ENCODE data around the gene CEP57. TPM values are rescaled to one million over a fixed set of nuclear protein-coding genes. Genes with fewer than 3 reads are reported as not detected.

The CEP57 gene
- total RNA-seq = 5.4 TPM

DNA sequence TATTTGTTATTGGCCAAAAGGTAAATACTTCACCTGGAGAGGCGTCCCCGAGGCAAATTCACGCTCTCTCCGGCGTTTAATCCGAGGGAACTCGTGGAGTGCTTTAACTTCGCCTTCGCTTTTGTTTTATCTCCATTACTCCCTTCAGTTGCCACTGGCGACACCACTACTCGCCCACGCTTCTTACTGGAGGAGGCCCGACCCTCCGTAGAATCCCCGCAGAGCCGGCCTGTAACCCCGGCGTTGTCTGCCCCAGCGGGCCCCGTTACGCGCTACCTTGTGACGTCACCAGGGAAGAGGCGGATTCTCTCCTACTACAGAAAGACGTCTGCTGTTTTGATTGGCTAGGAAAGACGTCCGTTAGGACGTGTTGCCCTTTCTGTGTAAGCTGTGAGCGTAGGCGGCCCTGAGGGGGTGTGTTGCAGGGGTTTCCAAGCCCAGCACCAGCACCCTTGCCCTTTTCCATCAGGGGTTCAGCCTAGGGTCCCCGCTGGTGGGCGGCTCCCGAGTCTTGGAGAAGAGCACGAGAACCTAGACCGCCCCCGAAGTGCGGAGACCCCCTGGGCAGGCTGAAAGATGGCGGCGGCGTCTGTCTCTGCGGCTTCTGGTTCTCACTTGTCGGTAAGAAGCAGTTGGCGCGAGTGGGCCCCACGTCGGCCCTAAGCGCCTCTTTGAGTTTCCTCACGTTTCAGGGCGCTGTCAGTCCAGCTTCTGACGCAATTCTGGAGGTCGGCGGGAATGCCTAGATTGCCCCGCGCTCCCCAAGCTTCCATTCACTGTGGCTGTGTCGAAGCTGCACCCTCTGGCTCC is at the start of gene CEP57:
CEP57 (plus strand) TSS at position 376 of the 810 bp plus-strand sequence; CDS start at position 577, 201 bp downstream.
- intact Hi-C loops (cut with DNase I) = loop anchor here (1.0 kb wide), 1 partner anchor 723 kb away; no protein-coding TSS in a partner anchor

DNA sequence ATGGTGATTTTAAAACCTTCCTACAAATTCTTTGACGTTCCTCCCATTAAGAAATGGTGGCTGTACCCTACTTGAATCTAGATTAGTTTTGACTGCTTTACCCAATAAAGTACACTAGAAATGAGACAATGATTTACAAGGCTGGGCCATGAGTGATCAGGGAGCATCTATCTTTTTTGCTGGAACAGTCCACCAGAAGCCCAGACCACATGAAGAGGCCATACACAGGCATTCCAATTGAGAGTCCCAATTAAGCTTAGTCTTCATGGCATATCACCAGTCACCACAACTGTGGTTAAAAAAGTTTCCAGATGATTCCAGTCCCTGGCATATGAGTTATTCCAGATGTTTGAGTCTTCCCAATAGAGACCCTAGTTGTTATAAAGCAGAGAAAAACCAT is 40.2 kb upstream of the CEP57 start:
- intact Hi-C loops (cut with DNase I) = no loop called here

More for the DNA sequence above, at the start of gene CEP57:
- Histone ChIP-seq H3K9me3 (no peaks in the 10 kb centered on the region), H3K4me1 (peaks cover 0 to 22% of the 10 kb centered on the region in 2 donors), H3K4me3 (peak within 1 kb of the TSS; percentile 95 to 98), H3K27me3 (no peaks in the 10 kb centered on the region), H3K36me3 (peaks cover 9 to 14% of the 10 kb centered on the region in 2 donors), H3K27ac (peak within 1 kb of the TSS; percentile 91 to 100)
- TF ChIP-seq CTCF (IDR thresholded peaks at IDR 0.05) = no peak
- peak; percentile 86 to 99 for DNase-seq (ENCODE audit: low spot score in 2 of 2)

DNA sequence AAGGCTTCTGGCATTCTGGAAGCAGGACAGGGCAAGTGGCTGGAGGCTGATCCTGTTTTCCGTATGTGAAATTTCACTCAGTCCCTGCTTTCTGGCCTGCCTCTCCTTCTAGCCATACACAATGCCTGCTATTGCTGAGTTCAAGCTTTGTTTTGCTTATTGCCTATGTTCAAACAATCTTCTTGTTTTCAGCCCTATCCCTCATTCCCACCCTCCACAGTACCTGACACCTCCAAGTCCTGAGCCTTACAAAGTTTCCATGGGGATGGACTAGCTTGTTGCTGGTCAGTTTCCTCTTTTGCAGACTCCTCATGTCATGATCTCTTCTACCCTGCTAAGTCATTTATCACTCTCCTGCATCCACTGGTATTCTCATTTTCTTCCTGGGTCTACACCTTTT is 38.8 kb upstream of the CEP57 start:
- Histone ChIP-seq H3K36me3 (no peaks in the 10 kb centered on the region), H3K9me3 (no peaks in the 10 kb centered on the region), H3K4me3 (no peak overlapping the region), H3K27me3 (no peaks in the 10 kb centered on the region), H3K4me1 (no peaks in the 10 kb centered on the region), H3K27ac (no peak overlapping the region)
- no peak for DNase-seq (ENCODE audit: low spot score in 2 of 2)
- no peak for TF ChIP-seq CTCF (IDR thresholded peaks at IDR 0.05)
- intact Hi-C loops (cut with DNase I) = no loop called here

More for the DNA sequence above, 40.2 kb upstream of the CEP57 start:
- DNase-seq (ENCODE audit: low spot score in 2 of 2) = no peak
- Histone ChIP-seq H3K36me3 (no peaks in the 10 kb centered on the region), H3K27me3 (no peaks in the 10 kb centered on the region), H3K4me1 (no peaks in the 10 kb centered on the region), H3K27ac (no peak overlapping the region), H3K4me3 (no peak overlapping the region), H3K9me3 (no peaks in the 10 kb centered on the region)
- TF ChIP-seq CTCF (IDR thresholded peaks at IDR 0.05) = no peak

- no peaks in the 10 kb centered on the region for H3K36me3 ChIP-seq
- TF ChIP-seq CTCF (IDR thresholded peaks at IDR 0.05) = no peak
- no peaks in the 10 kb centered on the region for H3K27me3 ChIP-seq
- H3K4me3 ChIP-seq = no peak overlapping the region
- intact Hi-C loops (cut with DNase I) = loop anchor here (5.0 kb wide), 2 partner anchors 54 to 789 kb away; partner anchors contain the start of genes CWC15 and KDM4D
- H3K4me1 ChIP-seq = no peaks in the 10 kb centered on the region
- H3K27ac ChIP-seq = no peak overlapping the region
- DNase-seq (ENCODE audit: low spot score in 2 of 2) = no peak
- H3K9me3 ChIP-seq = no peaks in the 10 kb centered on the region
These were observed 29.4 kb upstream of the CEP57 start for GRCh38 chr11:95760941-95761340.

- Histone ChIP-seq H3K27me3 (no peaks in the 10 kb centered on the region), H3K36me3 (no peaks in the 10 kb centered on the region), H3K9me3 (no peaks in the 10 kb centered on the region), H3K4me1 (no peaks in the 10 kb centered on the region), H3K4me3 (no peak overlapping the region), H3K27ac (no peak overlapping the region)
- intact Hi-C loops (cut with DNase I) = loop anchor here (5.0 kb wide), 2 partner anchors 55 to 790 kb away; partner anchors contain the start of genes CWC15 and KDM4D
- no peak for DNase-seq (ENCODE audit: low spot score in 2 of 2)
- TF ChIP-seq CTCF (IDR thresholded peaks at IDR 0.05) = no peak
These were observed 27.8 kb upstream of the CEP57 start for GRCh38 chr11:95762534-95762933.
